Osteoblast (primary cell): ENCODE results near the gene AMDHD1. TPM values are rescaled to one million over a fixed set of nuclear protein-coding genes. Genes with fewer than 3 reads are reported as not detected.

ENCODE experiments used
- DNase-seq: peaks from one replicate; pipeline ENCODE4 v3.0.0; 2011; ENCODE audit warnings: low spot score, mixed read lengths; ENCODE audit not compliant: insufficient read length; ENCODE audit errors: missing footprints
- H2AFZ ChIP-seq: 2 replicates; pipeline ENCODE4 v1.6.0; 2011; ENCODE audit warnings: mild to moderate bottlenecking, low read length
- H3K27ac ChIP-seq: 2 replicates; pipeline ENCODE4 v1.5.1; 2011; ENCODE audit warnings: mild to moderate bottlenecking, low read depth, low read length, moderate library complexity
- H3K27me3 ChIP-seq: 2 replicates; pipeline ENCODE4 v1.6.0; 2012; ENCODE audit warnings: mild to moderate bottlenecking, control low read depth, inconsistent platforms, low read length, moderate library complexity; ENCODE audit not compliant: insufficient read depth
- H3K36me3 ChIP-seq: 2 replicates; pipeline ENCODE4 v1.5.1; 2011; ENCODE audit warnings: mild to moderate bottlenecking, low read length, control low read depth, moderate library complexity; ENCODE audit not compliant: insufficient read depth
- H3K4me1 ChIP-seq: 2 replicates; pipeline ENCODE4 v1.5.1; 2011; ENCODE audit warnings: mild to moderate bottlenecking, low read length, control low read depth, moderate library complexity; ENCODE audit not compliant: insufficient read depth
- H3K4me2 ChIP-seq: 2 replicates; pipeline ENCODE4 v1.6.0; 2011; ENCODE audit warnings: mild to moderate bottlenecking, low read length; ENCODE audit not compliant: insufficient read depth
- H3K4me3 ChIP-seq: fragments of 200-600 bp; sonication (generic); 3 replicates; pipeline ENCODE4 v1.5.1; 2012; ENCODE audit warnings: mild to moderate bottlenecking, low read length, inconsistent platforms; ENCODE audit not compliant: insufficient read depth
- H3K79me2 ChIP-seq: 2 replicates; pipeline ENCODE4 v1.6.0; 2012; ENCODE audit warnings: mild to moderate bottlenecking, low read length, control low read depth, inconsistent platforms; ENCODE audit not compliant: insufficient read depth
- H3K9me3 ChIP-seq: 2 replicates; pipeline ENCODE4 v1.5.1; 2011; ENCODE audit warnings: low read depth, low read length, control low read depth
- H4K20me1 ChIP-seq: 2 replicates; pipeline ENCODE4 v1.6.0; 2012; ENCODE audit warnings: mild to moderate bottlenecking, low read length, control low read depth; ENCODE audit not compliant: insufficient read depth
- CTCF ChIP-seq: IDR thresholded peaks from 2 replicates; pipeline ENCODE4 v1.5.1; 2011; ENCODE audit warnings: mild to moderate bottlenecking, low read depth, low read length, moderate library complexity; ENCODE audit errors: extremely low read depth
- total RNA-seq: library from RNA; depleted of rRNA; stranded (reverse); fragments of >200 nt; gene quantifications from 2 replicates; pipeline ENCODE4 v1.2.3, GENCODE V29; 2012

AMDHD1 gene
- total RNA-seq, 1 donor: 0.36 TPM

- H2AFZ ChIP-seq: no peak overlapping the region
- no peak overlapping the region for H3K4me2 ChIP-seq
- H3K4me1 ChIP-seq: no peaks in the 10 kb centered on the region
- H3K9me3 ChIP-seq: no peaks in the 10 kb centered on the region
- H3K79me2 ChIP-seq: no peaks in the 10 kb centered on the region
- TF ChIP-seq CTCF: no peak
- no peaks in the 10 kb centered on the region for H3K36me3 ChIP-seq
- no peak overlapping the region for H3K4me3 ChIP-seq
- H4K20me1 ChIP-seq: no peaks in the 10 kb centered on the region
- DNase-seq: peak; percentile 31
- no peak overlapping the region for H3K27ac ChIP-seq
- no peaks in the 10 kb centered on the region for H3K27me3 ChIP-seq
Measured at GRCh38 chr12:95970905-95971304, 27.8 kb downstream of the AMDHD1 start.

GRCh38 chr12:95972832-95973456, 29.8 kb downstream of the AMDHD1 start:
- H3K4me2 ChIP-seq: no peak overlapping the region
- no peak for DNase-seq
- TF ChIP-seq CTCF: no peak
- no peak overlapping the region for H3K4me3 ChIP-seq
- no peak overlapping the region for H2AFZ ChIP-seq
- no peaks in the 10 kb centered on the region for H3K4me1 ChIP-seq
- no peaks in the 10 kb centered on the region for H3K36me3 ChIP-seq
- H3K27me3 ChIP-seq: no peaks in the 10 kb centered on the region
- H3K79me2 ChIP-seq: no peaks in the 10 kb centered on the region
- no peak overlapping the region for H3K27ac ChIP-seq
- no peaks in the 10 kb centered on the region for H3K9me3 ChIP-seq
- H4K20me1 ChIP-seq: no peaks in the 10 kb centered on the region

- Histone ChIP-seq H3K27ac (no peak overlapping the region), H3K4me3 (no peak overlapping the region), H4K20me1 (no peaks in the 10 kb centered on the region), H3K4me1 (no peaks in the 10 kb centered on the region), H3K79me2 (no peaks in the 10 kb centered on the region), H3K27me3 (peaks cover 10% of the 10 kb centered on the region), H3K36me3 (no peaks in the 10 kb centered on the region), H3K9me3 (no peaks in the 10 kb centered on the region), H3K4me2 (no peak overlapping the region), H2AFZ (no peak overlapping the region)
- no peak for TF ChIP-seq CTCF
- no peak for DNase-seq
Measured at GRCh38 chr12:95974358-95974757, 31.2 kb downstream of the AMDHD1 start.

- no peak for TF ChIP-seq CTCF
- no peak overlapping the region for H3K27ac ChIP-seq
- no peak overlapping the region for H3K4me3 ChIP-seq
- peaks cover 13% of the 10 kb centered on the region for H3K27me3 ChIP-seq
- H3K4me1 ChIP-seq: no peaks in the 10 kb centered on the region
- no peaks in the 10 kb centered on the region for H3K79me2 ChIP-seq
- H2AFZ ChIP-seq: no peak overlapping the region
- no peaks in the 10 kb centered on the region for H4K20me1 ChIP-seq
- no peak overlapping the region for H3K4me2 ChIP-seq
- H3K9me3 ChIP-seq: no peaks in the 10 kb centered on the region
- H3K36me3 ChIP-seq: no peaks in the 10 kb centered on the region
- DNase-seq: no peak
Measured at GRCh38 chr12:95975491-95975890, 32.4 kb downstream of the AMDHD1 start.
